ENCODE measurements around the gene STK33.
A peak's percentile ranks its signal among the peaks of the same experiment; 100 is the strongest.

STK33 gene

GRCh38 chr11:8365216-8365941, 228.6 kb downstream of the STK33 start:
- TF ChIP-seq CTCF (IDR thresholded peaks at IDR 0.05; ENCODE audit: low read depth, low read length, missing control alignments), result peak; percentile 23
- Histone ChIP-seq H3K36me3 (replicated peaks) (no peaks in the 10 kb centered on the region), H3K27me3 (replicated peaks) (peaks cover 2% of the 10 kb centered on the region), H3K4me3 (ENCODE audit: low read depth, low read length) (no peak overlapping the region), H3K27ac (no peak overlapping the region)
- in situ Hi-C loops (cut with HindIII; ENCODE audit: low pct_ligation_motif_present, low sequenced_read_pairs), result no loop called here
- DNase-seq, result no peak

- no peak for TF ChIP-seq CTCF (IDR thresholded peaks at IDR 0.05; ENCODE audit: low read depth, low read length, missing control alignments)
- H3K4me3 ChIP-seq (ENCODE audit: low read depth, low read length), result no peak overlapping the region
- H3K27me3 ChIP-seq (replicated peaks), result peaks cover 2% of the 10 kb centered on the region
- no peaks in the 10 kb centered on the region for H3K36me3 ChIP-seq (replicated peaks)
- no peak for DNase-seq
- in situ Hi-C loops (cut with HindIII; ENCODE audit: low pct_ligation_motif_present, low sequenced_read_pairs), result no loop called here
- H3K27ac ChIP-seq, result no peak overlapping the region
Observed at GRCh38 chr11:8363921-8364320, 230.1 kb downstream of the STK33 start.

- no peak for DNase-seq
- no peak overlapping the region for H3K4me3 ChIP-seq (ENCODE audit: low read depth, low read length)
- H3K27ac ChIP-seq, result no peak overlapping the region
- TF ChIP-seq CTCF (IDR thresholded peaks at IDR 0.05; ENCODE audit: low read depth, low read length, missing control alignments), result no peak
- no peaks in the 10 kb centered on the region for H3K36me3 ChIP-seq (replicated peaks)
- in situ Hi-C loops (cut with HindIII; ENCODE audit: low pct_ligation_motif_present, low sequenced_read_pairs), result no loop called here
- peaks cover 2% of the 10 kb centered on the region for H3K27me3 ChIP-seq (replicated peaks)
Observed at GRCh38 chr11:8362899-8363298, 231.1 kb downstream of the STK33 start.

GRCh38 chr11:8362491-8362890, 231.5 kb downstream of the STK33 start:
- peaks cover 2% of the 10 kb centered on the region for H3K27me3 ChIP-seq (replicated peaks)

GRCh38 chr11:8361664-8362210, 232.3 kb downstream of the STK33 start:
- TF ChIP-seq CTCF (IDR thresholded peaks at IDR 0.05; ENCODE audit: low read depth, low read length, missing control alignments), result no peak
- in situ Hi-C loops (cut with HindIII; ENCODE audit: low pct_ligation_motif_present, low sequenced_read_pairs), result no loop called here
- Histone ChIP-seq H3K36me3 (replicated peaks) (no peaks in the 10 kb centered on the region), H3K4me3 (ENCODE audit: low read depth, low read length) (no peak overlapping the region), H3K27ac (no peak overlapping the region), H3K27me3 (replicated peaks) (peaks cover 2% of the 10 kb centered on the region)
- DNase-seq, result no peak

More at GRCh38 chr11:8362491-8362890, 231.5 kb downstream of the STK33 start:
- DNase-seq, result no peak
- Histone ChIP-seq H3K27ac (no peak overlapping the region), H3K36me3 (replicated peaks) (no peaks in the 10 kb centered on the region), H3K4me3 (ENCODE audit: low read depth, low read length) (no peak overlapping the region)
- in situ Hi-C loops (cut with HindIII; ENCODE audit: low pct_ligation_motif_present, low sequenced_read_pairs), result no loop called here
- no peak for TF ChIP-seq CTCF (IDR thresholded peaks at IDR 0.05; ENCODE audit: low read depth, low read length, missing control alignments)

Measured in brain microvascular endothelial cell (primary cell).